GM21528 (cell line): ENCODE data around the gene FLNA.
"Not testable (repeated sequence)": the region's sequence is repeated elsewhere in the genome, so short reads cannot be mapped to it uniquely, and the experiment has no call there.

ENCODE experiments used
- ATAC-seq: cut with Tn5 transposase; IDR thresholded peaks from one replicate; pipeline ENCODE4 v1.9.1; 2021; ENCODE audit warnings: mild to moderate bottlenecking, moderate library complexity; ENCODE audit not compliant: unreplicated experiment, low FRiP score

The FLNA gene

DNA sequence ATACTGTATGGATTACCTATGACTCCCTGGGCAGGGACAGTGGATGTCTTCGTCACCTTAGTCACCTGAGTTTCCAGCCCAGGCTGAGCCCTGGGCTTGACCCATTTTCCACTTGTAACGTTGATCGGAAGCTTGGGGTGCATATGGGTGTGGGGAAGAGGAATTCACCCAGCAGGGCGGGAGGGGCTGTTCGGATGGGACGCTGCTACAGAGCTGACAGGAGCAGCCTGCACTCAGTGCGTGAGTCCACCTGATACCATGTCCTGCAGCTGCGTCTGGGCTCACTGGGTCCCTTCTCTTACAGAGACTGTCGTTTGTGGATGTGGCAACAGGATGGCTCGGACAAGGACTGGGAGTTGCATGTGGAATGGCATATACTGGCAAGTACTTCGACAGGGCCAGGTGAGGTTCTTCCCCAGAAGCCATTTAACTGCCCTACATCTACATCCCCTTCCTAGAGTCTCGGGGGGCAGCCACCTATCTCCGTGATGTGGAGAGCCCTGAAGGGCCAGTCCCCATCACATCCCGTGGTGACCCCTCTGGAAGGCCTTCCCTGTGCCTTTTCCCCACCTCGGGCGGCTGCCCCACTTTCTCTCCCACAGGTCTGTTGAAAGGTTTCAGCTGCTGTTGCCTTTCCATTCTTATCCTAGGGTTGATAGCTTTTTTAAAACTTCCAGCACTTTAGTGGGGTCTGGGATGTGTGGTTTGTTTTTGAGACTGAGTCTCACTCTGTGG, 65.2 kb downstream of the FLNA start:
- ATAC-seq: no peak

DNA sequence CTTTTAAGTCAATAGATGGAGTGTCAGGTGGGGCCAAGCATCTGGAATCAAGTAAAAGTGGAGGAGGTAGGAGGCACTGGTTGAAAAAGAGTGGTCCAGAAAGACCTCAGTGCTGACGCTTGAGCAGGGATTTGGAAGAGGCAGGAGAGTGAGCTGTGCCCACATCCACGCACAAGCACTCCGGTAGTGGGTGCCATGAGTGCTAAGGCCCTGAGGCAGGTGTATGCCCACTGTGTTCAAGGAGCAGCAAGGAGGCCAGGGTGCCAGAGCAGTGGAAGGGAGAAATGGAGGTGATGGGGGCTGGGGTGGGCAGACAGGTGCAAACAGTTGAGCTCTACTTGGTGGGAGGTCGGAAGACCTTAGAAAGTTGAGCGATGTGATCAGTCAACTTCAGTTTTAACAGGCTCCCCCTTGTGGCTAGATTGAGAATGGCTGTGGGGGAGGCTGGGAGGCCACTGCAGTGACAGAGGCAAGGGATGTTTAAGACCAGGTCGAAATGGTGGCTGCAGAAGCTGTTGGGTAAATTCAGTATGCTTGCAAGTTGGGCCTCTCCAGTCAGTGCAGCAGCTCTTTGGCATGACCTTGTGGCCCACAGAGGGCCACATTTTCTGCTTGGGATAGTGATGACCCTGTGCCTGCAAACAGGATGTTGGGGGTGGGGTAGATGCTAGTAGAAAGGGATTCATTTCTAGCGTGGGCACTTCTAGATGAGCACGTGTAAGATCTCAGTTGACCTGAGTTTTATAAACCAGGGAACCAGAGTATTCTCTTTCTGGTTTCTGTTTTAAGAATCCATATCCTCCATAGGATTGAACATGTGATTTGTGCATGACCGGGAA, 66.1 kb downstream of the FLNA start:
- no peak for ATAC-seq

GRCh38 chrX:154307202-154307601, 67.2 kb downstream of the FLNA start:
- no peak for ATAC-seq

GRCh38 chrX:154305541-154306205, 68.8 kb downstream of the FLNA start:
- ATAC-seq: no peak

GRCh38 chrX:154304846-154305245, 69.6 kb downstream of the FLNA start:
- ATAC-seq: no peak

DNA sequence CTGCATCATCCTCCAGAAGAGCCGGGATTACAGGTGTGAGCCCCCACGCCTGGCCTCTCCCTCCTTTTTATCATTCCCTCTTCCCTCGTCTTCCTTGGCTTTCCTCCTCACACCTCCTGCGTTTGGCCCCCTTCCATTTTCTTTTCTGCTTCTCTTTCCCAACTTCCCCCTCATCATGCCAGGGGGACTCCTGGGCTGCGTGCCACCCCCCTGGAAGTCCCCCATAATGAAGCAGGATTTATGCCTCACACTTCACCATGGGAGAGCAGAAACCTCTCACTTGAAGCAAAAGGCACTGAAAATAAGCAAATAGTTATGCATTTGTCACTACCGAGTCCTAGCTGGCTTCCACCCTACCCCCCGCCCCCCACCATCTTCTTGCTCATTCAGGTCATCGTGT, 71.0 kb downstream of the FLNA start:
- ATAC-seq: no peak

DNA sequence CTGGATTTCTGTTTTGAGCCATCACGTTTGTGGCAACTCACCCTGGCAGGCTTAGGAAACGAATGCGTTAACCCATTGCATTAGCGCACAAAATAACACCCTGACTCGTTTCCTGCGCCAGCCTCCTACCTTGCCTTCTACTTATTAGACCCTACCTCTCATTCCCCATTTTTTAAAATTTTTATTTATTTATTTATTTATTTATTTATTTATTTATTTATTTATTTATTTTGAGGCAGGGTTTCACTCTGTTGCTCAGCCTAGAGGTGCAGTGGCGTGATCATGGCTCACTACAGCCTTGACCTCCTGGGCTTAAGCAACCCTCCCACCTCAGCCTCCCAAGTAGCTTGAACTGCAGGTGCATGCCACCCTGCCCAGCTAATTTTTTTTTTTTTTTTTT, 71.4 kb downstream of the FLNA start:
- ATAC-seq: not testable (repeated sequence)

- ATAC-seq: no peak
These were observed 73.6 kb downstream of the FLNA start for GRCh38 chrX:154300816-154301215.
